Ishikawa (cell line): ENCODE measurements around the gene DYNLRB2.

Experiments used
- CEBPB ChIP-seq: IDR thresholded peaks from 2 replicates; pipeline ENCODE4 v1.6.1; 2012
- EGR1 ChIP-seq: IDR thresholded peaks from 2 replicates; pipeline ENCODE4 v1.6.1; 2012
- EP300 ChIP-seq: IDR thresholded peaks from 2 replicates; pipeline ENCODE4 v1.6.1; 2012; ENCODE audit warnings: borderline replicate concordance
- TCF12 ChIP-seq: IDR thresholded peaks from 2 replicates; pipeline ENCODE4 v1.6.1; 2012; ENCODE audit warnings: low read depth
- YY1 ChIP-seq: IDR thresholded peaks from 2 replicates; pipeline ENCODE4 v1.6.1; 2012; ENCODE audit warnings: low read depth

- TF ChIP-seq YY1 (no peak), EP300 (no peak), TCF12 (no peak), EGR1 (no peak), CEBPB (no peak)
Observed at GRCh38 chr16:80583466-80583865, 42.7 kb downstream of the DYNLRB2 start.
